Hepatocyte (in vitro differentiated cells): ENCODE measurements around the gene MYO3B. TPM values are rescaled to one million over a fixed set of nuclear protein-coding genes. Genes with fewer than 3 reads are reported as not detected.
"Not testable (repeated sequence)": the region's sequence is repeated elsewhere in the genome, so short reads cannot be mapped to it uniquely, and the experiment has no call there.

Source experiments
- DNase-seq: peaks from one replicate; pipeline ENCODE4 v3.0.0-alpha.2; 2016; ENCODE audit warnings: low spot score
- H2AFZ ChIP-seq: fragments of 200-600 bp; sonication (generic); 2 replicates; pipeline ENCODE4 v1.6.0; 2016; ENCODE audit warnings: antibody characterized with exemption, mild to moderate bottlenecking
- H3K27ac ChIP-seq: fragments of 200-600 bp; sonication (generic); 2 replicates; pipeline ENCODE4 v1.5.1; 2016; ENCODE audit warnings: mild to moderate bottlenecking
- H3K27me3 ChIP-seq: fragments of 200-600 bp; sonication (generic); 2 replicates; pipeline ENCODE4 v1.6.1; 2016
- H3K36me3 ChIP-seq: fragments of 200-600 bp; sonication (generic); replicated peaks from 2 replicates; pipeline ENCODE4 v1.5.1; 2016; ENCODE audit warnings: low read depth; ENCODE audit not compliant: insufficient read depth
- H3K4me1 ChIP-seq: fragments of 200-600 bp; sonication (generic); 2 replicates; pipeline ENCODE4 v1.5.1; 2016; ENCODE audit warnings: mild to moderate bottlenecking, moderate library complexity; ENCODE audit not compliant: insufficient read depth
- H3K4me2 ChIP-seq: fragments of 200-600 bp; sonication (generic); 2 replicates; pipeline ENCODE4 v1.6.0; 2016
- H3K4me3 ChIP-seq: fragments of 200-600 bp; sonication (generic); 2 replicates; pipeline ENCODE4 v1.5.1; 2016; ENCODE audit warnings: mild to moderate bottlenecking
- H3K79me2 ChIP-seq: fragments of 200-600 bp; sonication (generic); 2 replicates; pipeline ENCODE4 v1.6.0; 2017; ENCODE audit warnings: mild to moderate bottlenecking
- H3K9me2 ChIP-seq: fragments of 200-600 bp; sonication (generic); replicated peaks from 2 replicates; pipeline ENCODE4 v1.6.0; 2017; ENCODE audit warnings: mild to moderate bottlenecking; ENCODE audit not compliant: insufficient read depth
- H3K9me3 ChIP-seq: fragments of 200-600 bp; sonication (generic); 2 replicates; pipeline ENCODE4 v1.5.1; 2016; ENCODE audit warnings: low read depth, mild to moderate bottlenecking
- H4K20me1 ChIP-seq: fragments of 200-600 bp; sonication (generic); 2 replicates; pipeline ENCODE4 v1.6.0; 2016; ENCODE audit warnings: mild to moderate bottlenecking; ENCODE audit not compliant: insufficient read depth, poor library complexity, severe bottlenecking
- EZH2 ChIP-seq: fragments of 200-600 bp; sonication (generic); IDR thresholded peaks from 2 replicates; pipeline ENCODE4 v1.6.1; 2016; ENCODE audit warnings: antibody characterized with exemption, mild to moderate bottlenecking, borderline replicate concordance
- EZH2phosphoT487 ChIP-seq: fragments of 200-600 bp; sonication (generic); IDR thresholded peaks from one replicate; pipeline ENCODE4 v1.6.1; 2018; ENCODE audit warnings: antibody characterized with exemption, mild to moderate bottlenecking, low read depth, moderate library complexity; ENCODE audit not compliant: unreplicated experiment, severe bottlenecking
- WGBS: methylation state at CpG from one replicate; pipeline ENCODE4 v1.1.6; 2016; ENCODE audit warnings: low lambda C conversion rate; ENCODE audit errors: missing lambda C conversion rate; 5-methylcytosine and 5-hydroxymethylcytosine counted together
- polyA plus RNA-seq: library from polyadenylated mRNA; unstranded; fragments of >200 nt; fragmentation: Nextera tagmentation; extraction: Ambion mirVana; gene quantifications from 2 replicates; pipeline ENCODE4 v1.2.1, GENCODE V29; 2016
- total RNA-seq: library from RNA; depleted of rRNA; stranded (reverse); fragments of >200 nt; gene quantifications from 2 replicates; pipeline ENCODE4 v1.2.3, GENCODE V29; 2014
- TF ChIP-seq, protein P1 (sequence below): fragments of 200-600 bp; sonication (generic); IDR thresholded peaks from 2 replicates; pipeline ENCODE4 v1.5.1; 2016; ENCODE audit warnings: antibody characterized with exemption, mild to moderate bottlenecking; ENCODE audit not compliant: poor library complexity

The MYO3B gene
- total and polyA plus RNA-seq, 2 experiments from 2014 or later: 0.63 to 1.1 TPM

GRCh38 chr2:170468557-170468956 is 290.6 kb downstream of the MYO3B start:
- H4K20me1 ChIP-seq: no peaks in the 10 kb centered on the region
- H3K4me2 ChIP-seq: no peak overlapping the region
- no peaks in the 10 kb centered on the region for H3K79me2 ChIP-seq
- H3K27ac ChIP-seq: no peak overlapping the region
- no peaks in the 10 kb centered on the region for H3K36me3 ChIP-seq
- no peaks in the 10 kb centered on the region for H3K9me3 ChIP-seq
- no peak for TF ChIP-seq EZH2phosphoT487
- TF ChIP-seq EZH2: no peak
- TF ChIP-seq, protein P1, sequence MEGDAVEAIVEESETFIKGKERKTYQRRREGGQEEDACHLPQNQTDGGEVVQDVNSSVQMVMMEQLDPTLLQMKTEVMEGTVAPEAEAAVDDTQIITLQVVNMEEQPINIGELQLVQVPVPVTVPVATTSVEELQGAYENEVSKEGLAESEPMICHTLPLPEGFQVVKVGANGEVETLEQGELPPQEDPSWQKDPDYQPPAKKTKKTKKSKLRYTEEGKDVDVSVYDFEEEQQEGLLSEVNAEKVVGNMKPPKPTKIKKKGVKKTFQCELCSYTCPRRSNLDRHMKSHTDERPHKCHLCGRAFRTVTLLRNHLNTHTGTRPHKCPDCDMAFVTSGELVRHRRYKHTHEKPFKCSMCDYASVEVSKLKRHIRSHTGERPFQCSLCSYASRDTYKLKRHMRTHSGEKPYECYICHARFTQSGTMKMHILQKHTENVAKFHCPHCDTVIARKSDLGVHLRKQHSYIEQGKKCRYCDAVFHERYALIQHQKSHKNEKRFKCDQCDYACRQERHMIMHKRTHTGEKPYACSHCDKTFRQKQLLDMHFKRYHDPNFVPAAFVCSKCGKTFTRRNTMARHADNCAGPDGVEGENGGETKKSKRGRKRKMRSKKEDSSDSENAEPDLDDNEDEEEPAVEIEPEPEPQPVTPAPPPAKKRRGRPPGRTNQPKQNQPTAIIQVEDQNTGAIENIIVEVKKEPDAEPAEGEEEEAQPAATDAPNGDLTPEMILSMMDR: no peak
- no peak overlapping the region for H3K4me3 ChIP-seq
- H3K9me2 ChIP-seq: no peaks in the 10 kb centered on the region
- no peaks in the 10 kb centered on the region for H3K27me3 ChIP-seq
- WGBS: 91% methylated on average over 4 of the region's 4 CpGs
- H3K4me1 ChIP-seq: no peaks in the 10 kb centered on the region
- no peak for DNase-seq
- H2AFZ ChIP-seq: no peak overlapping the region

- H4K20me1 ChIP-seq, H3K27me3 ChIP-seq, H3K4me2 ChIP-seq, H3K27ac ChIP-seq, H3K4me1 ChIP-seq, DNase-seq, H3K36me3 ChIP-seq, H3K9me3 ChIP-seq, H3K9me2 ChIP-seq, H3K79me2 ChIP-seq, H2AFZ ChIP-seq, H3K4me3 ChIP-seq: not testable (repeated sequence)
- WGBS: 99% methylated on average over 4 of the region's 4 CpGs
Observed at GRCh38 chr2:170472498-170472897, 294.6 kb downstream of the MYO3B start.

DNA sequence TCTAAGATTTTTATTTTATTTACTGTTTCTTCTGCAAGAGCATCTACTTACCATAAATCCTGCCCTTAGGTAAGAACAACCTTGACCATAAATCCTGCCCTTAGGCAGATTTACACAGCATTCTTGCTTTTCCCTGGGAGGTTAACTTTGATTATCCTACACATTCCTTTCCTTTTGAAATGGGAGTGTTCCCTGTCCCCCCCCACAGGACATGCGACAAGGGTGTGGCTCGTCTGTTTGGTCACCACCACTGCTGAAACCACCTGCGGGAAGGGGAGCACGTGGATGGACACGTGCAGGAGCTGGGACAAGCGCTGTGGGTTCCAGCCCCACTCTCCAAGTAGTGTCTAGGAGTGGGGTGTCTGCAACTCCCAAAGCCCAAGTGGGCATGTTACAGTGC is 297.9 kb downstream of the MYO3B start:
- Histone ChIP-seq H3K9me2 (no peaks in the 10 kb centered on the region), H3K36me3 (no peaks in the 10 kb centered on the region), H3K79me2 (no peaks in the 10 kb centered on the region), H4K20me1 (no peaks in the 10 kb centered on the region), H2AFZ (no peak overlapping the region), H3K4me3 (no peak overlapping the region), H3K9me3 (no peaks in the 10 kb centered on the region), H3K27me3 (no peaks in the 10 kb centered on the region), H3K27ac (peak overlapping the region; percentile 69), H3K4me1 (no peaks in the 10 kb centered on the region), H3K4me2 (no peak overlapping the region)
- 69% methylated on average over 6 of the region's 6 CpGs for WGBS
- DNase-seq: peak; percentile 43
- TF ChIP-seq, protein P1: no peak
- no peak for TF ChIP-seq EZH2
- no peak for TF ChIP-seq EZH2phosphoT487

DNA sequence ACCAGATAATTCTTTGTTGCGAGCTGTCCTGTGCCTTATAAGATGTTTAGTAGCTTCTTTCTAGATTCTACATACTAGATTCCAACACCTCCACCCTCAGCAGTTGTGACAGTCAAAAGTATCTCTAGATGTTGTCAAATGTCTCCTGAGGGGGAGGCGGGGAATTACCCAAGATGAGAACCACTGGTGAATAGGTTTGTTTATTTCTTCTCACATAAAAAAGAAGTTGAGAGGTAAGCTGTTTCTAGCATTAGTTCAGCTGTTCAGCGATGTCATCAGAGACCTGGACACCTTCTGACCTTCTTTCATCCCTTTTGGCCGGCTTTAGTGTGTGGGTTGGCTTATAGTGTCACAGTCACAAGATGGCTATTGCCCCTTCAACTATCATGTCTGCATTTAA is 299.7 kb downstream of the MYO3B start:
- no peaks in the 10 kb centered on the region for H4K20me1 ChIP-seq
- H3K4me2 ChIP-seq: no peak overlapping the region
- DNase-seq: no peak
- no peaks in the 10 kb centered on the region for H3K9me3 ChIP-seq
- WGBS: 67% methylated on average over 4 of the region's 4 CpGs
- H3K79me2 ChIP-seq: no peaks in the 10 kb centered on the region
- no peak overlapping the region for H3K27ac ChIP-seq
- no peaks in the 10 kb centered on the region for H3K9me2 ChIP-seq
- no peaks in the 10 kb centered on the region for H3K36me3 ChIP-seq
- H3K4me3 ChIP-seq: no peak overlapping the region
- no peak for TF ChIP-seq EZH2phosphoT487
- TF ChIP-seq, protein P1: no peak
- no peak for TF ChIP-seq EZH2
- no peaks in the 10 kb centered on the region for H3K27me3 ChIP-seq
- no peaks in the 10 kb centered on the region for H3K4me1 ChIP-seq
- H2AFZ ChIP-seq: no peak overlapping the region
